KMS-11 (cell line): ENCODE measurements around the gene ZNF841.
"Not testable (repeated sequence)": the region's sequence is repeated elsewhere in the genome, so short reads cannot be mapped to it uniquely, and the experiment has no call there.

Experiments
- H2AFZ ChIP-seq: fragments of 200-600 bp; sonication (generic); 2 replicates; pipeline ENCODE4 v1.6.1; 2016; ENCODE audit warnings: antibody characterized with exemption, mixed run types, low read depth
- H3K27ac ChIP-seq: fragments of 200-600 bp; sonication (generic); 2 replicates; pipeline ENCODE4 v1.6.1; 2016; ENCODE audit warnings: mild to moderate bottlenecking, mixed run types
- H3K27me3 ChIP-seq: fragments of 200-600 bp; sonication (generic); 2 replicates; pipeline ENCODE4 v1.6.1; 2017; ENCODE audit warnings: mild to moderate bottlenecking, low read depth, mixed run types, moderate library complexity; ENCODE audit not compliant: insufficient read depth
- H3K36me3 ChIP-seq: fragments of 200-600 bp; sonication (generic); 2 replicates; pipeline ENCODE4 v1.6.1; 2017; ENCODE audit warnings: mild to moderate bottlenecking, mixed run types; ENCODE audit not compliant: insufficient read depth
- H3K4me1 ChIP-seq: fragments of 200-600 bp; sonication (generic); 2 replicates; pipeline ENCODE4 v1.6.1; 2016; ENCODE audit warnings: mild to moderate bottlenecking, low read depth, mixed run types; ENCODE audit not compliant: poor library complexity, severe bottlenecking
- H3K4me2 ChIP-seq: fragments of 200-600 bp; sonication (generic); 2 replicates; pipeline ENCODE4 v1.7.0; 2016; ENCODE audit warnings: mild to moderate bottlenecking, mixed run types
- H3K4me3 ChIP-seq: fragments of 200-600 bp; sonication (generic); IDR thresholded peaks from 2 replicates; pipeline ENCODE4 v1.6.1; 2017; ENCODE audit warnings: low read depth, low read length, mixed read lengths; ENCODE audit not compliant: insufficient read depth
- H3K79me2 ChIP-seq: fragments of 200-600 bp; sonication (generic); 2 replicates; pipeline ENCODE4 v1.6.1; 2016; ENCODE audit warnings: low read depth, mixed run types; ENCODE audit not compliant: insufficient read depth
- H3K9ac ChIP-seq: fragments of 200-600 bp; sonication (generic); 2 replicates; pipeline ENCODE4 v1.6.1; 2016; ENCODE audit warnings: mild to moderate bottlenecking, mixed run types
- H4K20me1 ChIP-seq: fragments of 200-600 bp; sonication (generic); 2 replicates; pipeline ENCODE4 v1.6.1; 2016; ENCODE audit warnings: mild to moderate bottlenecking, mixed run types; ENCODE audit not compliant: insufficient read depth
- TF ChIP-seq, protein P1 (sequence below): fragments of 200-600 bp; sonication (generic); conservative IDR thresholded peaks from 2 replicates; pipeline ENCODE4 v1.6.1; 2017; ENCODE audit warnings: low read depth, mild to moderate bottlenecking, antibody characterized with exemption, low read length, moderate library complexity, mixed read lengths

Gene ZNF841

GRCh38 chr19:52102782-52103181 lies 7.2 kb upstream of the ZNF841 start:
- no peaks in the 10 kb centered on the region for H3K36me3 ChIP-seq
- no peak overlapping the region for H2AFZ ChIP-seq
- H3K9ac ChIP-seq: no peak overlapping the region
- no peaks in the 10 kb centered on the region for H3K79me2 ChIP-seq
- no peak overlapping the region for H3K27ac ChIP-seq
- TF ChIP-seq, protein P1, sequence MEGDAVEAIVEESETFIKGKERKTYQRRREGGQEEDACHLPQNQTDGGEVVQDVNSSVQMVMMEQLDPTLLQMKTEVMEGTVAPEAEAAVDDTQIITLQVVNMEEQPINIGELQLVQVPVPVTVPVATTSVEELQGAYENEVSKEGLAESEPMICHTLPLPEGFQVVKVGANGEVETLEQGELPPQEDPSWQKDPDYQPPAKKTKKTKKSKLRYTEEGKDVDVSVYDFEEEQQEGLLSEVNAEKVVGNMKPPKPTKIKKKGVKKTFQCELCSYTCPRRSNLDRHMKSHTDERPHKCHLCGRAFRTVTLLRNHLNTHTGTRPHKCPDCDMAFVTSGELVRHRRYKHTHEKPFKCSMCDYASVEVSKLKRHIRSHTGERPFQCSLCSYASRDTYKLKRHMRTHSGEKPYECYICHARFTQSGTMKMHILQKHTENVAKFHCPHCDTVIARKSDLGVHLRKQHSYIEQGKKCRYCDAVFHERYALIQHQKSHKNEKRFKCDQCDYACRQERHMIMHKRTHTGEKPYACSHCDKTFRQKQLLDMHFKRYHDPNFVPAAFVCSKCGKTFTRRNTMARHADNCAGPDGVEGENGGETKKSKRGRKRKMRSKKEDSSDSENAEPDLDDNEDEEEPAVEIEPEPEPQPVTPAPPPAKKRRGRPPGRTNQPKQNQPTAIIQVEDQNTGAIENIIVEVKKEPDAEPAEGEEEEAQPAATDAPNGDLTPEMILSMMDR: no peak
- H3K27me3 ChIP-seq: no peaks in the 10 kb centered on the region
- H4K20me1 ChIP-seq: no peaks in the 10 kb centered on the region
- no peaks in the 10 kb centered on the region for H3K4me1 ChIP-seq
- H3K4me3 ChIP-seq: no peak overlapping the region
- H3K4me2 ChIP-seq: no peak overlapping the region

DNA sequence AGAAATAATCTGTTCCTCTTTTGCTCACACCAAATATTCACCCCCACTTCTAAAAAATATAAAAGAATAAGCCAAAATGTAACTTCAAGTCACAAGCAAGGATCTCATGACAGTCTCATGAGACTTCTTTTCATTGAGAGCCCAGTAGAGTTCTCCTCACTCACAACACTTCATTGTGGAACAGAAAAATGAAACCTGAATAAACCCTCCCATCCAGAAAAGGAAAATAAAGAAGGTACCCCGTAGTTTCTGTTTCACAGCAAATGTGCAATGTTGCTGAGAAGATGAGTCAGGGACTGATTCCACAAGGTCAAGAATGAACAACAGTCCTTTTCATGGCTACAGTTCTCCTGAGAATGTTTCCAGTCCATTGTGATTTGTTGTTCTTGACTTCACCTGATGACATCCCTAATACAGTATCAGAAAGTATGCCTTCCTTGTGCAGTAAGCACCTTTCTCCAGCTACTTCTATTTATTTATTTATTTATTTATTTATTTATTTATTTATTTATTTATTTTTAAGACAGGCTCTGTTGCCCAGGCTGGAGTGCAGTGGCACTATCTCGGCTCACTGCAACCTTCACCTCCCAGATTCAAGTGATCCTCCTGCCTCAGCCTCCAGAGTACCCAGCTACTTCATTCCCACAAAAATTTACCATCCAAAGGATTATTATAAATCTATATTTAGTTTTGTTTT lies 6.4 kb upstream of the ZNF841 start:
- Histone ChIP-seq H3K9ac (no peak overlapping the region), H2AFZ (no peak overlapping the region), H3K4me2 (no peak overlapping the region), H4K20me1 (no peaks in the 10 kb centered on the region), H3K27ac (no peak overlapping the region), H3K27me3 (no peaks in the 10 kb centered on the region), H3K36me3 (no peaks in the 10 kb centered on the region), H3K4me1 (no peaks in the 10 kb centered on the region), H3K79me2 (no peaks in the 10 kb centered on the region), H3K4me3 (no peak overlapping the region)
- TF ChIP-seq, protein P1: no peak

DNA sequence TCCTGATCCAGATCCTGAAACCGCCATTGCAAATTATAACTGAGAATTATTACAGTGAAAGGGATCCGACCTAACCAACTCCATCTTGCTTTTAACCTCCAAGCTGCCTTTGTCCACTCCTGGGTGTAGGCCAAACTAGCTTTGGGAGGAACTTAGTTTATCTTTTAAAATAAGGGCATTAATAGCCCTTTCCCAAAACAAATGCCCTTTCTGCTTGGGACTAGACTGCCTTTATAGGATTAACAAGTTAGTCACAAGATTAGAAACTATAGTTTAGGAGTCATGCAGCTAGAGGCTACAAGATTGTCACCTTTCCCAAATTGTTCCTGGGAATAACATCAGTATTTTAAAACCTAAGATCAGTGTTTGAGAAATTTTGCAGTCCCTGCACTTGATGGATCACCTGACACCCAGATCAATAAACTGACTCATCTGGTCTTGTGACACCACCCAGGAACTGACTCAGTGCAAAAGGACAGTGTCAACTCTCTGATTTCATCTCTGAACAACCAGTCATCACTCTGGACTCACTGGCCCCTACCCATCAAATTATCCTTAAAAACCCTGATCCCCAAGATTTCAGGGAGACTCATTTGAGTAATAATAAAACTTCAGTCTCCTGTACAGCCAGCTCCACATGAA lies 4.1 kb upstream of the ZNF841 start:
- TF ChIP-seq, protein P1: no peak
- Histone ChIP-seq H3K4me1 (no peaks in the 10 kb centered on the region), H2AFZ (no peak overlapping the region), H4K20me1 (no peaks in the 10 kb centered on the region), H3K9ac (no peak overlapping the region), H3K4me3 (no peak overlapping the region), H3K27me3 (no peaks in the 10 kb centered on the region), H3K36me3 (no peaks in the 10 kb centered on the region), H3K79me2 (peaks cover 8% of the 10 kb centered on the region), H3K27ac (no peak overlapping the region), H3K4me2 (no peak overlapping the region)

DNA sequence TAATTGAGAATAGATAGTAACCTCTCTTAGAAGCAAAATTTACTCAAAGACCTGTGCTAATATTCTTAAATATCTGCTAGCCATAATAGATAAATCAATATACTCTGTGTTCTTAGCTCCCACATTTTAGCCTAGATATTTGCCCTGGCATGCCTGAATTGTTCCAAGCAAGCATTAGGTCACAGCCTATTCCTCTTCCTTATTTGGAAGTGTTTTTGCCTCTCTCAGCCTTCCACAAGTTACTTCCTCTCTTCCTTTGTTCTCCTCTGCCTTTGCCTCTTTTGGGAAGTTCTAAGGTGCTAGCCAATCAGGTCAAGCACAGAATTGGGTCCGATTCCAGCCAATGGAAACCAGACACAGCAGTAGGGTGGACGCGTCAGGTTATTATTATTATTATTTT lies 851 bp upstream of the ZNF841 start:
- not testable (repeated sequence) for H3K27me3 ChIP-seq, H3K4me1 ChIP-seq, H3K27ac ChIP-seq, H3K4me2 ChIP-seq, H4K20me1 ChIP-seq, H3K4me3 ChIP-seq, H2AFZ ChIP-seq, H3K9ac ChIP-seq
- H3K79me2 ChIP-seq: peaks cover 16% of the 10 kb centered on the region
- H3K36me3 ChIP-seq: peaks cover 10% of the 10 kb centered on the region; the same call in 1 of the 2 replicates
